SK-N-MC (cell line): Measurements from ENCODE around the gene PRPF6.
A peak's percentile ranks its signal among the peaks of the same experiment; 100 is the strongest.
"Not testable (repeated sequence)": the region's sequence is repeated elsewhere in the genome, so short reads cannot be mapped to it uniquely, and the experiment has no call there.

ENCODE experiments used
- DNase-seq: peaks from one replicate; pipeline ENCODE4 v3.0.0-alpha.2; 2011; ENCODE audit warnings: low read depth, low spot score
- H3K27ac ChIP-seq: fragments of 200-600 bp; sonication (generic); 2 replicates; pipeline ENCODE4 v1.5.1; 2016; ENCODE audit warnings: mixed run types
- H3K36me3 ChIP-seq: fragments of 200-600 bp; sonication (generic); 2 replicates; pipeline ENCODE4 v1.6.1; 2017; ENCODE audit warnings: antibody characterized with exemption, low read length, mixed read lengths; ENCODE audit not compliant: insufficient read depth
- H3K4me3 ChIP-seq: fragments of 200-600 bp; sonication (generic); 2 replicates; pipeline ENCODE4 v1.5.1; 2016
- H3K9ac ChIP-seq: fragments of 200-600 bp; sonication (generic); 2 replicates; pipeline ENCODE4 v1.8.0; 2017; ENCODE audit warnings: mixed run types, mixed read lengths; ENCODE audit not compliant: insufficient read length
- H3K9me3 ChIP-seq: fragments of 200-600 bp; sonication (generic); 2 replicates; pipeline ENCODE4 v1.6.1; 2017; ENCODE audit warnings: low read depth, mild to moderate bottlenecking, antibody characterized with exemption, low read length, moderate library complexity, mixed read lengths
- EZH2 ChIP-seq: fragments of 200-600 bp; sonication (generic); IDR thresholded peaks from one replicate; pipeline ENCODE4 v1.6.1; 2017; ENCODE audit warnings: antibody characterized with exemption
- FOXP2 ChIP-seq: optimal IDR thresholded peaks from 2 replicates; pipeline ENCODE3; 2011; ENCODE audit warnings: mild to moderate bottlenecking, moderate library complexity; ENCODE audit not compliant: insufficient read depth; ENCODE audit errors: extremely low read length, control extremely low read depth
- POLR2AphosphoS5 ChIP-seq: IDR thresholded peaks from 2 replicates; pipeline ENCODE4 v1.6.1; 2012; ENCODE audit warnings: mild to moderate bottlenecking, low read depth, low read length, borderline replicate concordance

Gene PRPF6

GRCh38 chr20:63973636-63974401, 7.1 kb upstream of the PRPF6 start:
- TF ChIP-seq POLR2AphosphoS5 (no peak), FOXP2 (no peak), EZH2 (no peak)
- no peak overlapping the region for H3K27ac ChIP-seq
- no peaks in the 10 kb centered on the region for H3K9me3 ChIP-seq
- no peak overlapping the region for H3K9ac ChIP-seq
- H3K4me3 ChIP-seq: no peak overlapping the region
- no peaks in the 10 kb centered on the region for H3K36me3 ChIP-seq
- DNase-seq: no peak

- H3K4me3 ChIP-seq: no peak overlapping the region
- H3K36me3 ChIP-seq: no peaks in the 10 kb centered on the region
- H3K9me3 ChIP-seq: no peaks in the 10 kb centered on the region
- H3K9ac ChIP-seq: no peak overlapping the region
- DNase-seq: no peak
- H3K27ac ChIP-seq: no peak overlapping the region
- no peak for TF ChIP-seq POLR2AphosphoS5
- no peak for TF ChIP-seq FOXP2
- no peak for TF ChIP-seq EZH2
Observed at GRCh38 chr20:63974402-63975200, 6.3 kb upstream of the PRPF6 start.

GRCh38 chr20:63976511-63976910, 4.4 kb upstream of the PRPF6 start:
- not testable (repeated sequence) for H3K9me3 ChIP-seq, H3K9ac ChIP-seq, H3K36me3 ChIP-seq, H3K4me3 ChIP-seq, DNase-seq, H3K27ac ChIP-seq

DNA sequence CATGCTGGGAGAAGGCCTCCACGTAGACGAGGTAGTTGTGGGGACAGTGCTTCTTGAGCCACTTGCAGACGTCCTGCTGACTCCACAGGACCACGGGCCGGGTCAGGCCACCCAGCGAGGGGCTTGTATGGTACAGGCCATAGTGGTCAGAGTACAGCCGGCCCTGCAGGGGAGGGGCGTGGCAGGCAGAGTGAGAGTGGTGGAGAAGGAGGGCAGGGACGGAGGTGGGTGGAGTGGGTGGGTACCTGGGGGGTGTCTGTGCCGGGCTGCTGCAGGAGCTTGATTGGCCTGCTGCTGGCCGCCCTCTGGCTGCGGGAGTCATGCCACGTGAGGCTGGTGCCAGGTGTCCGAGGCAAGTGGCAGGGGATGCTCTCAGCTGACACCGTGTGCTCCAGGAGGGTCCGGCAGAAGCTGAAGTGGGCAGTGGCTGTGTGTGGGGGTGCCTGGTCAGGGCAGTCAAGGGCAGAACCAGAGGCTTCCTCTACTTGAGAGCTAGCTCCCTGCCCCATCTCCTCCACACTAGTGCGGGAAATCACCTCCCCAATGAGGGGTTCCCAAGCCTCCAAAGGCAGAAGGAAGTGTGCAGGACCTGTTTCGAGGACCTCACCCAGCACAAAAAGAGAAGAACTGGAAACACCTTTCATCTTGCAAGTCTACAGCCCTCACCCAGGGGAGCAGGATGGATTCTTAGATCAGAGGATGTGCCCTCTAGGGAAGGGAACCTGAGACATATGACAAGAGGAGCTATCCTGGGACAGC, 3.8 kb upstream of the PRPF6 start:
- TF ChIP-seq EZH2 (no peak), POLR2AphosphoS5 (no peak), FOXP2 (no peak)
- Histone ChIP-seq H3K9ac (no peak overlapping the region), H3K9me3 (no peaks in the 10 kb centered on the region), H3K4me3 (no peak overlapping the region), H3K27ac (no peak overlapping the region), H3K36me3 (no peaks in the 10 kb centered on the region)
- DNase-seq: no peak

- H3K9me3 ChIP-seq: no peaks in the 10 kb centered on the region
- H3K9ac ChIP-seq: no peak overlapping the region
- H3K27ac ChIP-seq: no peak overlapping the region
- no peak overlapping the region for H3K4me3 ChIP-seq
- H3K36me3 ChIP-seq: peaks cover 5% of the 10 kb centered on the region; the same call in 1 of the 2 replicates
- no peak for TF ChIP-seq EZH2
- TF ChIP-seq FOXP2: no peak
- TF ChIP-seq POLR2AphosphoS5: no peak
- DNase-seq: no peak
Observed at GRCh38 chr20:63977739-63978276, 3.1 kb upstream of the PRPF6 start.

- Histone ChIP-seq H3K9me3 (no peaks in the 10 kb centered on the region), H3K27ac (no peak overlapping the region), H3K9ac (peak overlapping the region; percentile 59), H3K36me3 (peaks cover 8% of the 10 kb centered on the region; the same call in 1 of the 2 replicates), H3K4me3 (peak overlapping the region; percentile 97)
- DNase-seq: no peak
- TF ChIP-seq EZH2 (no peak), POLR2AphosphoS5 (0 out of 2 replicates have a peak, but pooled peaks have one; percentile 25)
Observed at GRCh38 chr20:63978319-63979228, 2.4 kb upstream of the PRPF6 start.

DNA sequence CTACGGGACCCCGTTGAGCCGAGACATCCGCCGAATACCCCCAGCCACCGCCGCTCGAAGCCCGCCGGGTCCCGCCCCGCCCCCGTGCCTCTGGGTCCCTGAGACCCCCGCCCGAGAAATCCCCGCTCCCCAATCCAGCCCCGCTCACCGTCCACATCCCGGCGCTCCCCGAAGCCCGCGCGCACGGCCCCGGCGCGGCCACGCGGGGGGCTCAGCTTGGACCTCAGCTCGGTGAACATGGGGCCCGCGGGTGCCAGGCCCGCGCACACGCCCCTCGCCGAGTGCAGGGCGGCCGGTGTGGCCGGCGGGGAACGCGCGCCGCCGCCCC, 1.7 kb upstream of the PRPF6 start:
- Histone ChIP-seq H3K4me3 (peak overlapping the region; percentile 97), H3K27ac (no peak overlapping the region), H3K9ac (peak overlapping the region; percentile 59), H3K9me3 (no peaks in the 10 kb centered on the region), H3K36me3 (peaks cover 8% of the 10 kb centered on the region; the same call in 1 of the 2 replicates)
- no peak for DNase-seq
- no peak for TF ChIP-seq EZH2
- TF ChIP-seq POLR2AphosphoS5: no peak
- TF ChIP-seq FOXP2: no peak
